Body of pancreas (tissue), 4 donors: ENCODE data around the gene DRC3.

ENCODE experiments used
- POLR2A ChIP-seq, 3 donors: fragments of 450-650 bp; IDR thresholded peaks; one replicate each; pipeline ENCODE4 v1.6.1; 2016; ENCODE audit warnings: antibody characterized with exemption in 3 of 3, mild to moderate bottlenecking in 2 of 3
- TF ChIP-seq, protein P1 (sequence below), 7 experiments: fragments of 450-650 bp in 4 of 7; fragments of 200-600 bp in 3 of 7; sonication (generic) in 3 of 7; IDR thresholded peaks; one replicate each; pipeline ENCODE4 v1.5.1; 2016 to 2019; ENCODE audit warnings: antibody characterized with exemption in 7 of 7

DNA sequence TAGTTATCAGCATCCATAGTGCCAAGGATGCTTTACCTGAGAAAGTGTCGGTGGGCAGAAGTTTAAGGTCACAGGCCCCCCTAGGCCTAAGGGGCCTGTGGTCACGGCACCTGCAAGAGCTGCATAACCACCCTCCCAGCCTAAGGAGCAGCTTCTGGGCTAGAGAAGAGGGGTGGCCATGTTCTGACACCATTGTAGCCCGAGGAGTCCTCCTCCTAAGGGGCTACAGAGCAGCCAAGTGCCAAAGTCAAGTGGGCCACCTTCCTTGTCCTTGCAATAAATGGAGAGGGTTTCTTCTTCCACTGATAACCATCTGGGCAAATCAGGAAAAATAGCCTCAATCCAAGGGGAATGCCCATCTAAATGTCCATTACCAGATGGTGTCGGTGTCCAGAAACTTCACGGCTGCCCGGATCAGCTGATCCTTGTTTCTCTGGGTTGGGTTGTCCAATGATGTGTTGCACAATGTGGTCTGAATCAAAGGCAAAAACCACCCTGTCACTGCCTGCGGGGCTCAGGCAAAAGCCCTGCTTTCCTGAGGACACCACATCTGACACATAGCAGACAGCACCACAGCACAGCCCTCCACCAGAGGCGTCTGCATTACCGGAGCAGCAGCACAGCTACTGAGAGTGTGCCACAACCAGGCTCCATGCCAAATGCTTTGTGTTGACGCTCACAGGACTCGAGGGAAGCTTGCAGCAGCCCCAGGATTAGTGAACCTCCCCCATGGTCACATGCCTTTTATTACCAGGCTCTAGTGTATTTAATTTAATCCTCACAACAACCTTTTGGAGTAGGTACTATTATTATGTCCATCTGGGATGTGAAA, 53.5 kb downstream of the DRC3 start:
- TF ChIP-seq, protein P1, sequence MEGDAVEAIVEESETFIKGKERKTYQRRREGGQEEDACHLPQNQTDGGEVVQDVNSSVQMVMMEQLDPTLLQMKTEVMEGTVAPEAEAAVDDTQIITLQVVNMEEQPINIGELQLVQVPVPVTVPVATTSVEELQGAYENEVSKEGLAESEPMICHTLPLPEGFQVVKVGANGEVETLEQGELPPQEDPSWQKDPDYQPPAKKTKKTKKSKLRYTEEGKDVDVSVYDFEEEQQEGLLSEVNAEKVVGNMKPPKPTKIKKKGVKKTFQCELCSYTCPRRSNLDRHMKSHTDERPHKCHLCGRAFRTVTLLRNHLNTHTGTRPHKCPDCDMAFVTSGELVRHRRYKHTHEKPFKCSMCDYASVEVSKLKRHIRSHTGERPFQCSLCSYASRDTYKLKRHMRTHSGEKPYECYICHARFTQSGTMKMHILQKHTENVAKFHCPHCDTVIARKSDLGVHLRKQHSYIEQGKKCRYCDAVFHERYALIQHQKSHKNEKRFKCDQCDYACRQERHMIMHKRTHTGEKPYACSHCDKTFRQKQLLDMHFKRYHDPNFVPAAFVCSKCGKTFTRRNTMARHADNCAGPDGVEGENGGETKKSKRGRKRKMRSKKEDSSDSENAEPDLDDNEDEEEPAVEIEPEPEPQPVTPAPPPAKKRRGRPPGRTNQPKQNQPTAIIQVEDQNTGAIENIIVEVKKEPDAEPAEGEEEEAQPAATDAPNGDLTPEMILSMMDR (IDR thresholded peaks at IDR 0.05), result no peak
- no peak for TF ChIP-seq POLR2A (IDR thresholded peaks at IDR 0.05)
